Mucosa of descending colon (tissue), 3 donors: ENCODE results near the gene CERCAM. TPM values are rescaled to one million over a fixed set of nuclear protein-coding genes. Genes with fewer than 3 reads are reported as not detected.
"Not testable (repeated sequence)": the region's sequence is repeated elsewhere in the genome, so short reads cannot be mapped to it uniquely, and the experiment has no call there.

ENCODE experiments used
- ATAC-seq: fragments of 200-7000 bp; cut with Tn5 transposase; one replicate; pipeline ENCODE4 v1.9.1; 2020; ENCODE audit warnings: mild to moderate bottlenecking, moderate library complexity
- DNase-seq, 3 donors: peaks; one replicate each; pipeline ENCODE4 v3.0.0-alpha.2; 2020
- H3K36me3 ChIP-seq: fragments of 200-600 bp; one replicate; pipeline ENCODE4 v1.8.0; 2021; ENCODE audit warnings: low read depth, mild to moderate bottlenecking
- H3K4me1 ChIP-seq: fragments of 200-600 bp; one replicate; pipeline ENCODE4 v1.8.0; 2021; ENCODE audit warnings: low read depth, mild to moderate bottlenecking
- H3K4me3 ChIP-seq: fragments of 200-600 bp; one replicate; pipeline ENCODE4 v1.8.0; 2021; ENCODE audit warnings: mild to moderate bottlenecking
- H3K9me3 ChIP-seq: fragments of 200-600 bp; one replicate; pipeline ENCODE4 v1.8.0; 2021; ENCODE audit warnings: mild to moderate bottlenecking
- CTCF ChIP-seq: fragments of 200-600 bp; IDR thresholded peaks from one replicate; pipeline ENCODE4 v1.8.0; 2022; ENCODE audit warnings: antibody characterized with exemption, mild to moderate bottlenecking
- intact Hi-C, 2 donors: fragments of 100-400 bp; cut with DNase I in 1 of 2; cut with micrococcal nuclease in 1 of 2; formaldehyde crosslinking; loops; one replicate each; pipeline versions ENCODE4 v1.11.0 to v1.11.1; 2022; cut with DNase I, micrococcal nuclease
- total RNA-seq, 3 donors: library from RNA; stranded (reverse); fragmentation: NEBNext Ultra II Directional in 2 of 3; extraction: Animal tissue kit (Norgen Biotek cat#: 25700) in 2 of 3; gene quantifications; one replicate each; pipeline versions ENCODE4 v1.2.1 to v1.2.4, GENCODE V29; 2021 to 2023
- donor health status: DM: no; HTN: no; CAD: no; lungs with moderate emphysema.
- donor health status: DM: no; HTN: no; CAD: no.
- donor health status: DM: no; HTN: yes; CAD: no.

CERCAM gene
- total RNA-seq, 3 donors from 2014 or later, result 4.1 to 20.9 (median 11.5) TPM

GRCh38 chr9:128409978-128410377 lies 10.7 kb upstream of the CERCAM start:
- intact Hi-C loops, result no loop called here
- H3K9me3 ChIP-seq, result no peaks in the 10 kb centered on the region
- no peaks in the 10 kb centered on the region for H3K36me3 ChIP-seq
- ATAC-seq (no peak), DNase-seq (no peak)
- no peak for TF ChIP-seq CTCF
- H3K4me3 ChIP-seq, result no peak overlapping the region
- no peaks in the 10 kb centered on the region for H3K4me1 ChIP-seq

GRCh38 chr9:128411364-128412119 lies 9.1 kb upstream of the CERCAM start:
- Histone ChIP-seq H3K4me1 (peaks cover 4% of the 10 kb centered on the region), H3K9me3 (no peaks in the 10 kb centered on the region), H3K36me3 (no peaks in the 10 kb centered on the region), H3K4me3 (no peak overlapping the region)
- no peak for TF ChIP-seq CTCF
- DNase-seq, result no peak
- intact Hi-C loops, result no loop called here
- no peak for ATAC-seq

- Histone ChIP-seq H3K4me3 (no peak overlapping the region), H3K4me1 (peaks cover 4% of the 10 kb centered on the region), H3K9me3 (no peaks in the 10 kb centered on the region), H3K36me3 (no peaks in the 10 kb centered on the region)
- ATAC-seq (no peak), DNase-seq (peak in 2 of 3 donors; percentile 45 to 50)
- no peak for TF ChIP-seq CTCF
- intact Hi-C loops, result no loop called here
Measured at GRCh38 chr9:128412120-128412790, 8.4 kb upstream of the CERCAM start.

- H3K4me1 ChIP-seq, H3K4me3 ChIP-seq, ATAC-seq, H3K9me3 ChIP-seq, intact Hi-C loops, DNase-seq, H3K36me3 ChIP-seq: not testable (repeated sequence)
Measured at GRCh38 chr9:128413728-128414127, 6.9 kb upstream of the CERCAM start.

GRCh38 chr9:128414461-128414860 lies 6.2 kb upstream of the CERCAM start:
- DNase-seq (no peak), ATAC-seq (peak; percentile 26)
- H3K9me3 ChIP-seq, result no peaks in the 10 kb centered on the region
- TF ChIP-seq CTCF, result no peak
- intact Hi-C loops, result no loop called here
- peaks cover 7% of the 10 kb centered on the region for H3K4me1 ChIP-seq
- H3K36me3 ChIP-seq, result no peaks in the 10 kb centered on the region
- no peak overlapping the region for H3K4me3 ChIP-seq

- peak in 1 of 3 donors; percentile 12 for DNase-seq
- no peak for TF ChIP-seq CTCF
- intact Hi-C loops, result no loop called here
- H3K36me3 ChIP-seq, result no peaks in the 10 kb centered on the region
- ATAC-seq, result peak; percentile 73
- peaks cover 14% of the 10 kb centered on the region for H3K4me1 ChIP-seq
- H3K4me3 ChIP-seq, result no peak overlapping the region
- H3K9me3 ChIP-seq, result no peaks in the 10 kb centered on the region
Measured at GRCh38 chr9:128415281-128415680, 5.4 kb upstream of the CERCAM start.
